NCI-H2081 (cell line): Measurements from ENCODE around the gene NRDE2.
"Not testable (repeated sequence)": the region's sequence is repeated elsewhere in the genome, so short reads cannot be mapped to it uniquely, and the experiment has no call there.

Experiments
- DNase-seq, 2 experiments: peaks; one replicate each; lab custom pipeline; 2025; lab: John Stamatoyannopoulos, UW

NRDE2 gene

DNA sequence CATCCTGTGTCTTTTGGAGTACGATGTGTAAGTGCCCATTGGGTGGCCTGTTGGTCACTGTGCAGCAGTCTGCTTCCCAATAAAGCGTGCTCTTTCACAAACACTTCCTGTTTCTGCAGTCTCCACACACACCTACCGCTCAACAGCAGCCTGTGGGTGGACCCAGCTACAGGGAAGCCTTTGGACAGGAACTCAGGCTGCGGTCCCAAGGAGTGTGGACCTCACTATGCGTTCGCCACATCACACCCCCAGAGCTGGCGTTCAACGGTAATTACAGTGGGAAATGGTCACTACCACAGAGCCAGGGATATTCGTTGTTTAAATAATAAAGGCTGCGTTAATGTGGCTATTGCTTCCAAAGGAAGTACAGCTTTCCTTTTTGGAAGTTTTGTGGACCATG is 59.2 kb downstream of the NRDE2 start:
- no peak for DNase-seq

DNA sequence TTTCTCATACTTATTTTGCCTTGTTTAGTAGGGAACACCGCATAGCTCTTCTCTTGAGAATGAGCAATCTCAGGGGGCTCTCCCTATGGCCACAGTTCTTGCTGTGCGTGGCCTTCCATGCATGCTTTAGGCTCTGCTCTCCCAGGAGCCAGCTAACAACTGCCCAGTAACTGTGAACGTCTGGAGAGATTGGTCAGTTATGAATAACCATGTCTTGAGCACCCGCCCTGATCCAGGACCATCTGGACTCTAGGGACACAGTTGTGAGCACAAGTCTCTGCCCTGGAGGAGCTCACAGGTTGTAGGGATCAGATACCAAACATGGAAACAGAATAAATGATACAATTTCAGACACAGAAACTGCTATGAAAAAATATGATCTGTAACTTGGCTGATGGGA is 63.3 kb downstream of the NRDE2 start:
- DNase-seq: no peak

DNA sequence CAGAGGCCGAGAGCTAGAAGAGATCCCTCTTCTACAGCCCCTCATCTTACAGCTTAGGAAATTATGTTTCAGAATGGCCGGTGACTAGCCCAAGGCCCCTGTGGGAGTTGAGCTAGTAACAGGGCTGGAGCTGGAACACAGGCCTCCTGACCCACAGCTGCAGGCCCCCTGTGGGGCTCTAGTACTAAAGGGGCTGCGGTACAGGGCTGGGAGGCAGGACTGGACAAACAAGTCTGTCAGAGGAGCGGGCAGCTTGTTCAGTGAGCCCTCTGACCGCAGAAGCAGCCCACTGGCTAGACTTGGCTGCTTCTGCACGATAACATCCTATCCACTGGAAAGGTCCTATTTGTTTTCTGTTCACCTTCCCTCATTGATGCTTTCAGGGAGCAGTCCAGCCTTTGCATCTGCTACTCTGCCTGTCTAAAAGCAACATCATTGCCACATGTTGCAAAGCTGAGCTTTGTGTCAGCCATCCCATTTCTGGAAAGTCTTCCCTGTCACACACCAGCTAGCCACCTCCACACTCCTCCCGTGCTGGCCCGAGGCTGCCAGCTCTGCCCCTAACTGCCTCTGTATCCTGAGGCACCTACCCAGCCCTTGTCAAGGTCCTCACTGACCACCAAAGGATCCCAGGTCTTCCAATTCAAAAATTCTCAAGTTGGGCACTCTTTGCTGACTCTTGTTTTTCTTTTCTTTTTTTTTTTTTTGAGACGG is 65.1 kb downstream of the NRDE2 start:
- no peak for DNase-seq

DNA sequence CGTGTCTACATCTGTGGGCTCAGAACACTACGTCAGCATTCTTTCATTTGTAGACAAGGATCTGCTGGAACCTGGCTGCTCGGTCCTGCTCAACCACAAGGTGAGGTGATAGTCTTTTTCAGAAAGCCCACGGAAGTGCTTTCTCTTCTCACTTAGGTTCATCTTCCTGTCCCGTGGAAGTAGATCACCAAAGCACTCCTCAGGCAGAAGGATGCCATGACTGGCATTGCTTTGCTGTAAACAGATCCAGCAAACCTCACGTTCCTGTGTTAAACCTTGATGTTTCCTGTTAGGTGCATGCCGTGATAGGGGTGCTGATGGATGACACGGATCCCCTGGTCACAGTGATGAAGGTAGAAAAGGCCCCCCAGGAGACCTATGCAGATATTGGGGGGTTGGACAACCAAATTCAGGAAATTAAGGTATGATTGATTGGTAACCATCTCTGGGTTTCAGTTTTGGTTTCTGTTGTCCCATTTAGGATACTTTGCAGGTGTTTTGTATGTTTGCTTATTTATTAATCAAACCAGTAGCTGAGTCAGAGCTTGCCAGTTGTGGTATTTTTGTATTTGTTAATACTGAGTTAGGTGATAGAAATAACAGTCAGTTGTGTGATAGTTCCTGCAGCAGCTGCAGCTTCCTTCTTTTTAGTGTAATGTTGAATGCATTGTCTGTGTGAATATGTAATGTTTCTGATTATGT is 67.8 kb downstream of the NRDE2 start:
- no peak for DNase-seq

- DNase-seq: peak; percentile 92 to 97
These were observed 75.2 kb downstream of the NRDE2 start, which contains the start of gene PSMC1 for GRCh38 chr14:90256354-90257131. PSMC1 (plus strand) TSS chr14:90256553; CDS start chr14:90256598, 45 bp downstream.

GRCh38 chr14:90255871-90256270 is 75.9 kb downstream of the NRDE2 start:
- DNase-seq: no peak

DNA sequence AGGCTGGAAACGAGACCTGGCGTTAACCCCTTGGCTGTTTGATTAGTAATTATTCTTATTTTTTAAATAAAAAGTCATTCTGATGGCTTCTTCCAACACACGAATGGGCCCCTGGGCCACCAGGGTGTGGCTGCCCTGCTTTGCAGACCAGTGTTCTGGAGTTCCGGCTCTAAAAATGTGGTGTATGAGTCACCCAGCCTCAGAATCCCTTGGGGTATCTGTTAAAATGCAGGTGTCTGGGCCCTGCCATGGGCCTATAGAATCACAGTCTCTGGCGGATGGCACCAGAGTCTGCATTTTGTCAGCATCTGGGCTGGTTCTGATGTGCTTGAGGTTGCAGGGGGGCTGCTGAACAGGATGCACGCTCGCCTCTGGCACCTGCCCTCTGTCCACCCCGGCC is 77.9 kb downstream of the NRDE2 start:
- no peak for DNase-seq

GRCh38 chr14:90248594-90248993 is 83.1 kb downstream of the NRDE2 start:
- no peak for DNase-seq

DNA sequence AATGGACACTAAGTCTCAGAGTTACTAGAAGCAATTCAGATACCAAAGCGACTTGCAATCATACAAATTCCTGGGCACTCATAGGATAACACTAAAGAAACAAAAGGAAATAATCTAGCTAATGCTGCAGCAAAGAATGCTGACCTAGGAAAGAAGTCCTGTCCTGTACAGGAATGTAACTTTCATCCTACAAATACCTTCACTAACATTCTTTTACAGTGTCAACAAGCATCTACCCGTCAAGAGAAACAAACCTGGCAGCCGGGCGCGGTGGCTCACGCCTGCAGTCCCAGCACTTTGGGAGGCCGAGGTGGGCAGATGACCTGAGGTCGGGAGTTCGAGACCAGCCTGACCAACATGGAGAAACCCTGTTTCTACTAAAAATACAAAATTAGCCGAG is 84.3 kb downstream of the NRDE2 start:
- DNase-seq: not testable (repeated sequence)

DNA sequence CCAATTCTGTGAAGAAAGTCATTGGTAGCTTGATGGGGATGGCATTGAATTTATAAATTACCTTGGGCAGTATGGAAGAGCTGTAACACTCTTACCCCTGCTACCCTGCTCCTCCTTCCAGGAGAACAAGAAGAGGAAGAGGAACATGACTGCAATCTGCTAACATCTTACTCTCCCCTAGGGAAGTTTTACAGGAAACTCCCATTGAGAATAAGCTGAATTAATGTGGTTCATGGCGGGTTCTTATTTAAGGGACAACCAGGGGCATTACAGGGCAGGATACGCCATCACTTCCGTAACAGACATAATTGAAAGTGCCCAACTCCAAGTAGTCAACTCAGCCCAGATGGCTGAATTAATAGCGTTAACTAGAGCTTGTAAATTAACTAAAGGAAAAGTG is 84.8 kb downstream of the NRDE2 start:
- DNase-seq: no peak

DNA sequence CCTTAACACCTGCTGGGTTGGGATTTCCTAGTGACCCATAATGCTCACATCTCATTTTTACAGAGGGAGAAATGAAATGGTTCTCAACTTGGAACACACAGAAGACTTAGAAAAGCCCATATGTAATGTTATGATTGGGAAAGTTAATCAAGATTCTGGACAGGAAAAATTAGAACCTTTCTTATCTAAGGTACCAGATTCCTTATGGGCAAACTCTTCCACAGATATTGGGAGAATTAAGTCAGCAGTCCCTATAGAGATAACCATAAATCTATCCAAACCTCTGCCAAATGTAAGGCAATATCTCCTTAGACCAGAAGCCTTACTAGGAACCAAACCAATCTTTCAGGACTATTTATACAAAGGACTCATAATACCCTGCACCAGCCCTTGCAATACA is 89.3 kb downstream of the NRDE2 start:
- DNase-seq: no peak

GRCh38 chr14:90239139-90239538 is 92.6 kb downstream of the NRDE2 start:
- DNase-seq: peak in 1 of 2 experiments; percentile 9

DNA sequence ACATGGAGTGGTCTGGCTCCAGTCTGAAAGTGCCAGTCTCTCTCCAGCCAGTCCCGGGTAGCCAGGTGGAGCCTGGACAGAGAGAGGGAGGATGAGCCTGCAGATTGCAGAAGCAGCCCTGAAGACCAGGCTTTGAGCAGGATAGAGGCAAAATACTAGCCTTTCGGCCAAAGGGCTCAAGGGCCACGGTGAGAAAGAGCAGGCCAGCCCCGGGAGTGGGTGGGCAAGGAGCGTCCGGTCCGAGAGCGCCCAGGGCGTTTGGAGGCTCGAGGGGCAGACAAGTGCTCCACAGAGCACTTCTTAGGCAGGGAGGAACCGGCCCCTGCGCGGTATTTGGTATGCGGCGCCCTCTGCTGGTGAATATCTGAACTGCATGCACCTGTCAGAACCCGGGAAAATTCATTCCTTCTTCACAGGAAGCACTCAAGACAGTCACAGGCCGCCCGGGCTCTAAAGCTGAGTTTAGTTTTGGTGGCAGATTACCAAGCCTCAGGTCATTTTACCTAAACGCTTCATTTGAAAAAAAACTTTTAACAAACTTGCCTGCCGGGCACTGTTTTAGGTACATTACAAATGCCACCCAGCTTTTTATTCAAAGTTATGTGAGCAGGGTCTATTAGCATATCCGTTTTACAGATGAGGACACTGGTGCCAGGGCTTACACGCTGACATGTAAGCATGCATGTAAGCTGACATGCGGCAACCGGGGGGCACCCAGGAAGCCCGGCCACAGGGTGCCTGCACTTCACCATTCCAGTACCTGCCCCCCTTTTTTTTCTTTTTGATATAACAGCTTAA is 96.4 kb downstream of the NRDE2 start:
- DNase-seq: peak; percentile 68 to 73

- not testable (repeated sequence) for DNase-seq
These were observed 101.8 kb downstream of the NRDE2 start for GRCh38 chr14:90229942-90230341.

- DNase-seq: no peak
These were observed 103.3 kb downstream of the NRDE2 start for GRCh38 chr14:90228478-90228877.
